Measurements from ENCODE around the gene PCSK6.

PCSK6 gene

GRCh38 chr15:101461097-101461496 lies 28.4 kb downstream of the PCSK6 start:
- no peaks in the 10 kb centered on the region for H3K4me1 ChIP-seq (ENCODE audit: control insufficient read depth, low read length)
- H3K4me2 ChIP-seq (ENCODE audit: low read length), result no peak overlapping the region
- TF ChIP-seq EZH2phosphoT487 (IDR thresholded peaks at IDR 0.05; ENCODE audit: borderline replicate concordance, low read length) (no peak), CTCF (IDR thresholded peaks at IDR 0.05; ENCODE audit: low read depth, low read length, poor library complexity, severe bottlenecking) (no peak)

GRCh38 chr15:101459579-101460300 lies 29.8 kb downstream of the PCSK6 start:
- Histone ChIP-seq H3K4me1 (ENCODE audit: control insufficient read depth, low read length) (no peaks in the 10 kb centered on the region), H4K20me1 (ENCODE audit: control insufficient read depth, insufficient read depth, low read depth, low read length) (no peaks in the 10 kb centered on the region), H3K4me2 (ENCODE audit: low read length) (no peak overlapping the region), H3K4me3 (ENCODE audit: low read length) (no peak overlapping the region), H3K79me2 (ENCODE audit: control insufficient read depth, low read length) (no peaks in the 10 kb centered on the region), H3K36me3 (ENCODE audit: control insufficient read depth, low read length) (no peaks in the 10 kb centered on the region), H3K27me3 (ENCODE audit: control insufficient read depth, low read length) (no peaks in the 10 kb centered on the region), H3K27ac (ENCODE audit: low read depth, low read length) (no peak overlapping the region), H3F3A (ENCODE audit: control insufficient read depth, insufficient read depth) (no peaks in the 10 kb centered on the region), H3K9me3 (ENCODE audit: control insufficient read depth, insufficient read depth, low read length) (no peaks in the 10 kb centered on the region), H3K9me2 (replicated peaks; ENCODE audit: control insufficient read depth, low read length) (no peaks in the 10 kb centered on the region)
- TF ChIP-seq CTCF (IDR thresholded peaks at IDR 0.05; ENCODE audit: low read depth, low read length, poor library complexity, severe bottlenecking) (no peak), EZH2phosphoT487 (IDR thresholded peaks at IDR 0.05; ENCODE audit: borderline replicate concordance, low read length) (no peak)

More at GRCh38 chr15:101461097-101461496, 28.4 kb downstream of the PCSK6 start:
- Histone ChIP-seq H4K20me1 (ENCODE audit: control insufficient read depth, insufficient read depth, low read depth, low read length) (no peaks in the 10 kb centered on the region), H3K36me3 (ENCODE audit: control insufficient read depth, low read length) (no peaks in the 10 kb centered on the region), H3K27me3 (ENCODE audit: control insufficient read depth, low read length) (no peaks in the 10 kb centered on the region), H3K4me3 (ENCODE audit: low read length) (no peak overlapping the region), H3K79me2 (ENCODE audit: control insufficient read depth, low read length) (no peaks in the 10 kb centered on the region), H3K27ac (ENCODE audit: low read depth, low read length) (no peak overlapping the region), H3K9me2 (replicated peaks; ENCODE audit: control insufficient read depth, low read length) (no peaks in the 10 kb centered on the region), H3K9me3 (ENCODE audit: control insufficient read depth, insufficient read depth, low read length) (no peaks in the 10 kb centered on the region), H3F3A (ENCODE audit: control insufficient read depth, insufficient read depth) (no peaks in the 10 kb centered on the region)

GRCh38 chr15:101458908-101459578 lies 30.5 kb downstream of the PCSK6 start:
- Histone ChIP-seq H3K4me1 (ENCODE audit: control insufficient read depth, low read length) (no peaks in the 10 kb centered on the region), H3K4me3 (ENCODE audit: low read length) (no peak overlapping the region), H3K27ac (ENCODE audit: low read depth, low read length) (no peak overlapping the region), H3K4me2 (ENCODE audit: low read length) (no peak overlapping the region), H3K27me3 (ENCODE audit: control insufficient read depth, low read length) (no peaks in the 10 kb centered on the region), H3K79me2 (ENCODE audit: control insufficient read depth, low read length) (no peaks in the 10 kb centered on the region), H4K20me1 (ENCODE audit: control insufficient read depth, insufficient read depth, low read depth, low read length) (no peaks in the 10 kb centered on the region), H3F3A (ENCODE audit: control insufficient read depth, insufficient read depth) (no peaks in the 10 kb centered on the region), H3K9me3 (ENCODE audit: control insufficient read depth, insufficient read depth, low read length) (no peaks in the 10 kb centered on the region), H3K36me3 (ENCODE audit: control insufficient read depth, low read length) (no peaks in the 10 kb centered on the region), H3K9me2 (replicated peaks; ENCODE audit: control insufficient read depth, low read length) (no peaks in the 10 kb centered on the region)
- TF ChIP-seq EZH2phosphoT487 (IDR thresholded peaks at IDR 0.05; ENCODE audit: borderline replicate concordance, low read length) (no peak), CTCF (IDR thresholded peaks at IDR 0.05; ENCODE audit: low read depth, low read length, poor library complexity, severe bottlenecking) (no peak)
